Sigmoid colon (tissue), 4 donors: ENCODE data around the gene NEAT1.

Source experiments
- CTCF ChIP-seq, 4 experiments: fragments of 450-650 bp in 3 of 4; fragments of 200-600 bp in 1 of 4; IDR thresholded peaks; one replicate each; pipeline ENCODE4 v1.5.1; 2016 to 2019; ENCODE audit warnings: antibody characterized with exemption in 4 of 4, mild to moderate bottlenecking in 3 of 4, moderate library complexity in 2 of 4
- EP300 ChIP-seq, 4 donors: sonication (generic); formaldehyde crosslinking; IDR thresholded peaks; one replicate each; pipeline ENCODE4 v1.6.1; 2017; ENCODE audit warnings: antibody characterized with exemption in 4 of 4
- POLR2A ChIP-seq, 2 donors: fragments of 450-650 bp; IDR thresholded peaks; one replicate each; pipeline ENCODE4 v1.6.1; 2016; ENCODE audit warnings: antibody characterized with exemption in 2 of 2, mild to moderate bottlenecking in 2 of 2, moderate library complexity in 2 of 2
- POLR2AphosphoS5 ChIP-seq, 4 donors: sonication (generic); formaldehyde crosslinking; IDR thresholded peaks; one replicate each; pipeline ENCODE4 v1.6.1; 2017; ENCODE audit warnings: antibody characterized with exemption in 4 of 4

GRCh38 chr11:65377036-65377435 lies 45.6 kb upstream of the NEAT1 start:
- TF ChIP-seq POLR2A (IDR thresholded peaks at IDR 0.05) (no peak), CTCF (IDR thresholded peaks at IDR 0.05) (no peak), POLR2AphosphoS5 (IDR thresholded peaks at IDR 0.05) (no peak), EP300 (IDR thresholded peaks at IDR 0.05) (no peak)
